ENCODE results near the gene DTL.

Gene DTL

DNA sequence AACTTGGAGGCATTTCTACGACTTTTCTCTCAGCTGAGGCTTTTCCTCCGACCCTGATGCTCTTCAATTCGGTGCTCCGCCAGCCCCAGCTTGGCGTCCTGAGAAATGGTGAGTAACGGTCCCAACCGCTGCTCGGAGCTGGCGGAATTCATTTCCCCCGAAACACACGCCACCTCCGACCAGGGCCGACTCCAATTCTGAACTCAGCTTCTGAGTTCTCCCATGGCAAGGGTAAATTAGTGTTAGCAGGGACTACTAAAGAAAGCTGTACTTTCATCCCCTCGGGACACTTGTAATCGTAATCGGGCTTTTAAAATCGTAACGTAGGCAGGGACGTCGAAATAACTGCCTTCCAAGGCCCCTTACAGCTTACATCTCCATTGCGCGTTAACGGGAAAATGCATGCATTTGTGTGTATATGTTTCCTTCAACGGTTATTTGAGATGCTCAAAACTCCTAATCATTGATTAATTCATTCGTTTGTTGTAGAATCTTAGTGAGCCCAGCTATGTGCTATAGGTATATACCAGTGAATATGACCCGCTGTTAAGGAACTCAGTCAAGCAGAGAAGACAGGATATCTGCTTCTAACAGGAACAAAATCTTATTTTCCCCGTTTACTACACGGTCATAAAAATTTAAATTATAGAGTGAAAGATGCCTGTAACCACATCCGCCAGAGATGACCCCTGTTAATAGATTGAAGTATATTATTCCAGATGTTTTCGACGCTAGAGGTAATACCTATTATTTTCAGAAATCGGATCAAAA is 472 bp downstream of the DTL start:
- no peak for DNase-seq

DNA sequence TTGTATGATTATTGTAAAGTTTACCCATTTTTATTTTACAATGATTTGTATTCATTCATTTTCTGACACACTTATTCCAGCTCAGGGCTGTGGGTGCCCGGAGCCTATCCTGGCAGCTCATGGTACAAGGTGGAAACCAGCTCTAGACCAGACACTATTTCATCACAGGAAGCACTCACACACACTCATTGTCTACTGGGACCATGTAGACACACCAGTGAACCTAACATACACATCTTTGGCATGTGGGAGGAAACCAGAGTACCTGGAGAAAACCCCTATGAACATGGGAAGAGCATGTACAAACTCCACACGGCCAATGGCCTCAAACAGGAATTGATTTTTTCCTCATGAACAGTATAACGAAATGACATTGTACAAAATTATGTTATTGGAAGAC is 2.4 kb downstream of the DTL start:
- no peak for DNase-seq

DNA sequence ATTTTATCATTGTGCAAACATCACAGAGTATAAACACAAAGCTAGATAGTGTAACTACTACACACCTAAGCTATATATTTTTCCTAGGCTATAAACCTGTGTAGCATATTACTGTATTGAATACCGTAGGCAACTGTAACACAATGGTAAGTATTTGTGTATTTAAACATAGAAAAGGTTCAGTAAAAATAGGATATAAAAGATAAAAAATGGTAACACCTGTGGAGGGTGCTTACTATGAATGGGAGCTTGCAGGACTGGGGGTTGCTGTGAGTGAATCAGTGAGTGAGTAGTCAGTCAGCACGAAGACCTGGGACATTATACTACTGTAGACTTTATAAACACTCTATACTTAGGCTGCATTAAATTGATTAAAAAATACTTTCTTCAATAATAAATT is 4.1 kb downstream of the DTL start:
- no peak for DNase-seq

DNA sequence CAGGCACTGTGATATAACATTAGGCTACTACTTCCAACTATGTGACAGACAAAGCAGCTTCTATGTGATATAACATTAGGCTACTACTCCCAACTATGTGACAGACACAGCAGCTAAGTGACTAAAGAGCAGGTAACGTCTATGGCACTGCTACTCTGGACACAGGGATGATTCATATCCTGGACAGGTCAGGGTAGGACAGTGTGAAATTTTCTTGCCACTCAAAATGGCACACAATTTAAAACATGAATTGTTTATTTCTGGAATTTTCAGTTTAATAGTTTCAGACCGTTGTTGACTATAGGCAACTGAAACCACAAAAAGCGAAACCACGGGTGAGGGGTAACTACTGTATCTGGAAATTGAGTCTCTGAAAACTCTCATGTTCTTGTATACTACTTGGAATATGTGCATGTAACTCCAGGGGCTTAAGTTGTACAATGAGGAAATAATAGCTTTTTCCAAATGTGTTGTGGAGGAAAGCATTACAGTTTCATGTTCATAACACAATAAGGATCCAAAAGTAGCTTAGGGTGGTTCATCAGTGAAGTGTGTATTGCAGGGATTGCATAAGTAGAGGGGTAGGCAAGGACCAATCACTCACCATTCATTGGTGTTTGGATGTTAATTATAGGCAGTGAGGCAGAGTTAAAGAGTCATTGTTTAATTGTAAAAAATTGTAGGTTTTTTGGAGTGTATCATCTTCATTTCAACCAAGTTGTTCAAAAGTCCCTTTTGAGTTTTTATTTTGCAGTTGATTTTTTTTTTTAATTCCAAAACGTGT is 5.3 kb downstream of the DTL start:
- no peak for DNase-seq

DNA sequence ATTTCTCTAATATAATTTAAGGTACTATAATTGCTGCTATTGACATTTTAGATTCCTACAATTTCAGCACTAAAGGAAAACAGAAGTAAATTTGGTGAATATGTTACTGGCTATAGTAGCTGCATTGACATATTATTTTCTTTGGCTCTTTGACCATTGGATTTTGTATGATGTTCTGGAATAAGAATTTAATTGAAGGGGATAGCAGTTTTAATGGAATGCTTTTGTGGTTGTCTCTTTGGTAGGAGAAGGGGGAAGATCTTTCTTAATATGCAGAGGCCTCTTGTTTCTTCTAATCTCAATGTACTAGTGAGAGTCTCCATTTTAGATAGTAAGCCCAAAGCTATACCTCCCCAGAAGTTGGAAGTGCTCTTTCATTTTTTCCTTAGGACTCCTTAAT is 6.9 kb downstream of the DTL start:
- DNase-seq: no peak

DNA sequence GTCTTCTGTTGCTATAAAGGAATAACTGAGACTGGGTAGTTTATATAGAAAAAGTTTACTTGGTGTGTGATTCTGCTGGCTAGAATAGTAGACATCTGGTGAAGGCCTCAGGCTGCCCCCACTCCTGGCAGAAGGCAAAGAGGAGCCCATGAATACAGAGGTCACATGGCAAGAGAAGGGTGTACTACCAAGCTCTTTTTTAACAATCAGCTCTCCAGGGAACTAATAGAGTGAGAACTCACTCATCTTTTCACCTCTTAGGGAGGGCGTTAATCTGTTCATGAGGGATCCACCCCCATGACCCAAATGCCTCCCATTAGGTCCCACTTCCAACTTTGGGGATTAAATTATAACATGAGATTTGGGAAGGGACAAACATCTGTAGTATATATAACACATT is 9.3 kb downstream of the DTL start:
- no peak for DNase-seq

DNA sequence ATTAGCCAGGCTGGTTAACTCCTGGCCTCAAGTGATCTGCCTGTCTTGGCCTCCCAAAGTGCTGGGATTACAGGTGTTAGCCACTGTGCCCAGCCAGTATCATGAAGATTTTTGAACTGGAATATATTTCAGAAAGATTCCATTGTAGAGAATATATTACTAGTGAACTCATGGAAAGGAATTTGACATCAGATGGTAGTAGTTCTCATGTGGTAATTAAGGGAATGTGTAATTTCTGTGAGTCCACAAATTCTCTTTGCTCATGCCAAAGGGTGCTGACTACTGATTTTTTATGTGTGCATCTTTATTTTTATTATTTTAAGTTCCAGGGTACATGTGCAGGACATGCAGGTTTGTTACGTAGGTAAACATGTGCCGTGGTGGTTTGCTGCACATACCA is 10.4 kb downstream of the DTL start:
- DNase-seq: no peak

DNA sequence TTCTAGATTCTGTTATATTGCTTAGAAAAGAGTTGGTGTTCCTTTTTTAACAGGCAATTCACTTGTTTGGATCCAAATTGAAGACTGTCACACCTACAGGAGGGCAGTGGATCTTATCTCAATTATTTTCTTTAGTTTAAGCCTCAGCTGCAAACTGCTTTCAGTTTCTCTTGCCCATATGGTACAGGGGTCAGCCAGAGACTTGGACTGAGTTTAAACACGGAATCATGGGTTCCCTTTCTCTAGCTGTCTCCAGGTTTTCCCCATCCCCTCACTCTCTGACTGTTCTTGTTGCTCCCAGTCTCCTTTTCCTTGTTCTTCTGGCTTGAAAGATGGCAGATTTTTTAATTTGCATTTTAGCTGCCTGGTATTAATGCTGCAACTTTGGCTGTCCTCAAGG is 18.4 kb downstream of the DTL start:
- no peak for DNase-seq

DNA sequence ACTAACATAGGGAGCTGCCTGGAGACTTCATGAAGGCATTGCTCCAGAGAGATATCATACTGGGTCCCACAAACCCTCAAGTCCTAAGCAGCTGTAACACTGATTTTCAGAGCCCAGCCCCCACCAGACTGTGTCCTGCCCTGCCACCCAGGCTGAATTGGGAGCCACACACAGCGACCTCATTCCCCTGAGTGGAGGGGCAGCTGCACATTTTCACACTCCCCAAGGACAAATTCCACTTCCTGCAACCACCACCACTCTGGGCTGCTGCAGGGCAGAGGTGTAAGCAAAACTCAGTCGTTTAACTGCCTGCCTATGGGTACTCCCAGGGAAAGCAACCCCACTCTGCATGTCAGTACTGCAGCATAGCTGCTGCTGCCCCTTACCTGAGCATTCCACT is 19.8 kb downstream of the DTL start:
- DNase-seq: no peak

DNA sequence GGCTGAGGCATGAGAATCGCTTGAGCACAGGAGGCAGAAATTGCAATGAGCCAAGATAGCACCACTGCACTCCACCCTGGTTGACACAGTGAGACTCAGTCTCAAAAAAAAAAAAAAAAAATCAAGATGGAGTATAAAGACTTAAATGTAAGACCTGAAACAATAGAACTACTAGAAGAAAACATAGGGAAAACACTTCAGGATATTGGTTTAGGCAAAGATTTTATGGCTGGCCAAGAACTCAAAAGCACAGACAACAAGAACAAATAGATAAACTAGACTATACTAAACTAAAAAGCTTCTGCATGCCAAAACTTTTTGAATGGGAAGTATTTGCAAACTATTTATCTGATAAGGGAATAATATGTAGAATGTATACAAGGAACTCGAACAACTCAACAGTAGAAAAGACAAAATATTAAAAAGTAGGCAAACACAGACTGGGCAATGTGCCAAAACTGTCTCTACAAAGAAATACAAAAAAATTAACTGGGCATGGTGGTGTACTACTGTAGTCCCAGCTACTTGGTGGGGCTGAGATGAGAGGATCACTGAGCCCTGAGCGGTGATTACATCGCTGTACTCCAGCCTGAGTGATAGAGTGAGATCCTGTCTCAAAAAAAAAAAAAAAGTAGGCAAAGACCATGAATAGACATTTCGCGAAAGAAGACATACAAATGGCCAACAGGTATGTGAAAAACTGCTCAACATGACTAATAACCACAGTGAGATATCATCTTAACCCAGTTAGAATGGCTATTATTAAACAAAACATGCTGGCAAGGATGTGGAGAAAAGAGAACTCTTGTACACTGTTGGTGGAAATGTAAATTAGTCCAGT is 25.3 kb downstream of the DTL start:
- DNase-seq: no peak

DNA sequence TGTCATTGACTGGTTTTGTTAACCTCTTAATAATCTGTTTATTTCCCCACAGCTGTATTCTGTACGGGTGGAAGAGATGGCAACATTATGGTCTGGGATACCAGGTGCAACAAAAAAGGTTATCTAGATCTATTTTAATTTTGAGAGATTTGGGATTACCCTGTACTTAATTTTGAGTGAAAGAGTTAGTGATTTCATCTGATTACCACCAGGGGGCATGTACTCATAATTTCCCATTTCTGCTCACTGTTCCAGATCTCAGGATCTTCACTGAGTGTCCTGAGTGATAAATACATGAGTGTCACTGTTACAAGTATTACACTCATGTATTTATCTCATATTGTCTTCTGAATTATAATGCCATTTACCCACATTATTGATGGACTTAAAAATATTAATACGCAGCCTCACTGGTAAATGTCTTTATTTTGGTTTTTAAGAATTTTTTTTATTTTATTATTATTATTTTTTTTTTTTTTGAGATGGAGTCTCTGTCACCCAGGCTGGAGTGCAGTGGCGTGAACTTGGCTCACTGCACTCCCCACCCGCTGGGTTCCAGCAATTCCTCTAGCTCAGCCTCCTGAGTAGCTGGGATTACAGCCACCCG is 27.4 kb downstream of the DTL start:
- DNase-seq: peak; percentile 56

DNA sequence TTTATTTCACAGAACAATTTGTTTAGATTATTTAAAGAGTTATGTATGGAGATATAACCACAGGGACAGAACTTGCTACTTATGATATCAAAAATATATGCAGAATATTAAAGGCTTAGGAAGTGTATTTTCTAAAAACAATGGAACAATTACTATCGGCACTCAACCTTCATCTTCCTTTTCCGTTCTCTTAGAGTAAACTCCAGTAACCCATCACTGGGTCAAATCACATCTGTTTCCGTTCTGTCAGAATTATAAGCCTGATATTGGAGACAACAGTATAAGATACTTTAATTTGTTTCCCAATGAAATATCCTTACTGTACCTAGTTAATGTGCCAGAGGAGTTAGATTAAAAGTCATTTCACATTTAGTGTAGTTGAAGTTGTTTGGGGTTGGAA is 32.2 kb downstream of the DTL start:
- no peak for DNase-seq

DNA sequence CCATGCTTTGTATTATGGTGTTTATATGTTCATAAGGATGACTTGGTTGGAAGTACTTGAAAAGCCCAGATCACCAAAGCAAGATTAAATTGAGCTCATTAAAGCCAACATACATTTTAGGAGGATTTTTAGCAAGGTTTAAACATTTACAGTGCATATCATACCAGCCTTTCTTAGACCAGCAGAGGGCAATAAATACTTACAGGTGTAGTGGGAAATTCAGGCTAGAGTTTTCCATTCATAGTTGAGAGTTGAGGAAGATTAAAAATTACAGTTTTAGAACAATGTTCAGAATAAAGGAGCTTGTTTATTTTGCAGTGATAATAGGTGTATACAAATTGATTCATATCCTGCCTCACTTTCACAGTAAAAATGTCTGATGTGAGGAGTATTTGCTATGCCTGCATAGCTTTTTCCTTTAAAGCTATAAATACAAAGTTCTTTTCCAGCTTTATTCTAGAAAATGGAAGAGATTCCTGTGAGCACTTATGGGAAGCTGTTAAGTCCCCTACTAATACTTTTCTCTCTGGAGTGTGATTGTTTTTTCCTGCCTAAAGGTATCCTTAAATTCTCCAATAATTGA is 35.3 kb downstream of the DTL start:
- peak; percentile 28 for DNase-seq

DNA sequence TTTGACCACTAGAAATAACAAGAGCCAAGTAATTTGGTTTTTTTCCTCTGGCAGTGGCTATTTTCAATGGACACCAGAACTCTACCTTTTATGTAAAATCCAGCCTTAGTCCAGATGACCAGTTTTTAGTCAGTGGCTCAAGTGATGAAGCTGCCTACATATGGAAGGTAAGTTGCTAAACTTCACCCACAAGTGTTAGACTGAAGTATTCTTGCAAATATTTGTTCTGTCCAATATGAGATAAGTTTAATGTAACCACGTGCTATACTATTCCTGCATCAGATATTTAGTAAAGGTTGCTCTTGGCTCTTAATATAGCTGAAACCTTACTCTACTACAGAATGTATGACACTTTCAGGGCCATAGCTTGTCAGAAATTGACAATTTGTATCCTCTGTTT is 36.5 kb downstream of the DTL start:
- no peak for DNase-seq

DNA sequence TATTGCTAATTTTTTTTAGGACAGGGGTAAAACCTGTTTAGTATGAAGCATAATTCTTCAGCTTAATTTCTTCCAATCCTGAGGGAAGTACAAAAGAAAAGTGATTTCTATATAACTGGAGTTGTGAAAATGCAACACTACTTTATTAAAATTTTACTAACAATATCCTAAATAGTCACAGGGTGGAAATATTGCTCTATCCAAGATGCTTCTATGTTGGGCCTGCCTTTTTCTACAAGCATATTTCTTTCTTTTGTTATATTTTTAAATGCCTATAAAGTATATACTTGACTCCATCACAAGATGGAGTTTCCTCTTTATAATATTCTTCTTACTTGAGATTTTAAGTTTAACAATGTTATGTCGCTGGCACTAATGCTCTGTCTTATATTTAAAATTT is 37.9 kb downstream of the DTL start:
- no peak for DNase-seq

DNA sequence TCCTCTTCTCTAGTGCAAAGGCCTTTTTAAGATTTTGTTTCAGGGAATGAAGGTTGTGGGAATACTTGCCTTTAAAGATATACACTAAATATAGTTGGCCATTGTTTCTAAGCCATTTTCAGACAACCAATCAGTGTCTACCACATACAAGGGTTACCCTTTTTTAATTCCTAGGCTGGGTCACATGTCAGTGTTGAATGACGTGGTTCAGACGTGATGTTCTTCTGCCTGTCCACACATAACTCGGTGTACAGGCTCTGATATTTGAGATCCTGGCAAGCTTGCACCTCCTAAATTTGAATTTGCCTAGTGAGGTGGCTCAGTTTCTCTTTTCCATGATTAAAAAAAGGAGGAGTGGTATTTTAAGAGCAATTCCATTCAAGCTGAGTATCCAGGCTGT is 38.8 kb downstream of the DTL start:
- no peak for DNase-seq

DNA sequence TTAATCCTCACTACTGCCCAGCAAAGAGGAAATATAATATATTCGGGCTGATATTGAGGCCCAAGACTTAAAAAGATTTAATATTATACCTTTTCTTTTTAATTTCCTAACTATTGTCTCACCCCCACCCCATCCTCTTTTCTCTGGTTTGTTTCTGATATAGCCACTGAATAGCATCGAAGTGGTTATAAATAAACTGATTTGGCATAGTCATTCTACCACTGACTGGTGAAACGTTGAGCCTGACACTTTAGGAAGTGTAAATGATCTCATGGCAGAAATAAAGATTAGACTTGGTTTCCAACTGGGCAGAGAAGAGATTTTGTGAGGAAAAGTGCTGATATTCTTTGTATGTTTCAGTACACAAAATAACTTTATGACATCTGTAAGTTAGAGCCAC is 39.3 kb downstream of the DTL start:
- DNase-seq: no peak

DNA sequence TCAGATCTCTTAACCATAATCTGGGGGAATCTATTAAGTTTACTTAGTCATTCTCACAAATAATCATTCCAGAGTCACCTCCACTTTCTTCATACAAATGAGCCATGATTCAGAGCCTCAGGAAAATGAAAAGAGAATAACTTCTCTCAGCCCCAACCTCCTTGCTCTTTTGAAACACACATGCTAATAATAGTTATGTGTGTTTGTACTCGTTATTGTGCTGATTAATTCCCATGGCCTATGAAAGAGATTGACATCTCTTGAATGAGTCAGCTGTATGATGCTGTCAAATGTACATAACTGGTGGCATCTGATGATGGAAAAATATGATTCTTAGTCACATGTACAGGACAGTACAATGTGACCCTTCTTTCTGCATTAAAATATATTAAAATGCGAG is 41.5 kb downstream of the DTL start:
- DNase-seq: no peak

DNA sequence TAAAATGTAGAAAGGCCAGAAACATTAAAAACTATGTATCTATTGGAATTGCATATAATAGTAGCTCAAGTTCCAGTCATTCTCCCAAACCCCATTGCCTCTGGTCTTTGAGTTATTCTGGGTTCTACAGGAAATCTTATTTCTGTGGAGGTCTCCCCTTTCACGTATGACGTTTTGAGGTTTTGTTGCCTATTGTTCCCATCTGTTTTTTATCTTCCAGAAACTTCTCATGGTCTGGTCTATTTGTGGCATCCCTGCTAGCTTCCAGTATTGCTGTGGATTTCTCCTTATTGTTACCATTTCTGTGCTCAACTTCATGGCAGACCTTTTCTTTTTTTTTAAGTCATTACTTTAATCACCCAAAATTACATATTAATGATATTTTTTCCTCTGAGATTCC is 43.3 kb downstream of the DTL start:
- no peak for DNase-seq

DNA sequence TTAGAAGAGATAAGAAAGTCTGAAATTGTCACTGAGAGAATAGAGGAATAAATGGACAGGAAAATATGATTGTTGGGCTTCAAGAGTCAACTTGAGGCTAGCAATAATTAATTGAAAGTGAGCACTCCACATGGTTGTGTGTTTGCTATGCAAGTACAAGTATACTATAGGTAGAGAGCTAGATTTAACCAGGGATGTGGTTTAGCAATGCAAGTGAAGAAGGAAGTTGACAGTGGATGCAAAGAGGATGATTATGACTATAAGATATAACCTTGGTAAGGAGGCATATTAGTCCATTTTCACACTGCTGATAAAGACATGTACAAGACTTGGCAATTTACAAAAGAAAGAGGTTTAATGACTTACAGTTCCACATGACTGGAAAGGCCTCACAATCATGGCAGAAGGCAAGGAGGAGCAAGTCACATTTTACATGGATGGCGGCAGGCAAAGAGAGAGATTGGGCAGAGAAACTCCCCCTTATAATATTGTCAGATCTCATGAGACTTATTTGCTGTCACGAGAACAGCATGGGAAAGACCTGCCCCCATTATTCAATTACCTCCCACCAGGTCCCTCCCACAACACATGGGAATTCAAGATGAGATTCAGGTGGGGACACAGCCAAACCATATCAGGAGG is 47.3 kb downstream of the DTL start:
- no peak for DNase-seq

DNA sequence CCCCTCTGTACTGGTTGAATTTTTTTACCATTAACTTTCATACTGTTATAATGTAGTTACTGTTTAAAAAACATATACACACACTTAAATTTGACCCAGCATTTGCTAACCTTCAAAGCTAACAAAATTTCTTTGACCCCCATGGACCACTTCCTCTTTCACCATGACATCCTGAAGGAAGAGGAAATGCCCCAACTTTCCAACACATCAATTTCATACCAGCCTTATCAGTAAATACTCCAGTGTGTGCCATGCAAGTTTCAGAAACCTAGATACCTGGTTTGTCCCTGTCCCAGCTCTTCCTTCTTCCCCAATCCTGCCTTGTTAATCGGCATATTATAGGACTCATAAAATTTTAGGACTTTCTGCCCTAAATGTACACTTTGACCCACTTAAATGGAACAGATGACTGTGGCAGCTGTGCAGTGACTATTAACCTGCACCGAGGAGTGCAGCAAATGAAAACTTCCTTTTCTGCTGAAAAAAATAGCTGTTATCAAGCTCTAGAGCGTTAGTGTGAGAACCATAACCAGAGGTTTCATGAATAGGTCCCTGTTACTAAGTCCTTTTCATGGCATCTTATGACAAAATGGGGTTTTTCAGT is 54.1 kb downstream of the DTL start:
- no peak for DNase-seq
